ENCODE measurements around the gene CSNK1G1.

GRCh38 chr15:64233299-64233698, 122.7 kb downstream of the CSNK1G1 start:
- TF ChIP-seq, protein P1, sequence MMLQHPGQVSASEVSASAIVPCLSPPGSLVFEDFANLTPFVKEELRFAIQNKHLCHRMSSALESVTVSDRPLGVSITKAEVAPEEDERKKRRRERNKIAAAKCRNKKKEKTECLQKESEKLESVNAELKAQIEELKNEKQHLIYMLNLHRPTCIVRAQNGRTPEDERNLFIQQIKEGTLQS (IDR thresholded peaks at IDR 0.05; ENCODE audit: insufficient read depth, low read depth, low read length), result no peak
- no peak for TF ChIP-seq POLR2A (IDR thresholded peaks at IDR 0.05; ENCODE audit: control extremely low read depth in 1 of 2, low read depth in 2 of 2, low read length in 2 of 2)
